T-helper 1 cell treated with Interleukin-12 subunit alpha and Interleukin-12 subunit beta and Interleukin-4 antibody, amounts not matched to agents 30 μg/mL and 1 μg/mL, for 36 hours (primary cell): ENCODE results near the gene XAB2.
"Not testable (repeated sequence)": the region's sequence is repeated elsewhere in the genome, so short reads cannot be mapped to it uniquely, and the experiment has no call there.

ENCODE experiments used
- H3K27ac Mint-ChIP-seq: one replicate; pipeline ENCODE4 v1.8.0; 2021; ENCODE audit warnings: mild to moderate bottlenecking, mixed read lengths
- H3K27me3 Mint-ChIP-seq: one replicate; pipeline ENCODE4 v1.8.0; 2021; ENCODE audit warnings: low read depth, mixed read lengths
- H3K36me3 Mint-ChIP-seq: one replicate; pipeline ENCODE4 v1.8.0; 2021; ENCODE audit warnings: low read depth, mixed read lengths
- H3K4me1 Mint-ChIP-seq: one replicate; pipeline ENCODE4 v1.8.0; 2021; ENCODE audit warnings: low read depth, mixed read lengths
- H3K4me3 Mint-ChIP-seq: one replicate; pipeline ENCODE4 v1.8.0; 2021; ENCODE audit warnings: mild to moderate bottlenecking, moderate library complexity, mixed read lengths
- H3K9me3 Mint-ChIP-seq: one replicate; pipeline ENCODE4 v1.8.0; 2021; ENCODE audit warnings: mixed read lengths

Gene XAB2

GRCh38 chr19:7643629-7644549 lies 14.5 kb upstream of the XAB2 start:
- not testable (repeated sequence) for H3K9me3 Mint-ChIP-seq, H3K27me3 Mint-ChIP-seq, H3K4me3 Mint-ChIP-seq, H3K4me1 Mint-ChIP-seq, H3K27ac Mint-ChIP-seq
- peaks cover 21% of the 10 kb centered on the region for H3K36me3 Mint-ChIP-seq

- H3K27ac Mint-ChIP-seq, result no peak overlapping the region
- no peak overlapping the region for H3K4me3 Mint-ChIP-seq
- H3K9me3 Mint-ChIP-seq, result no peaks in the 10 kb centered on the region
- no peaks in the 10 kb centered on the region for H3K27me3 Mint-ChIP-seq
- peaks cover 21% of the 10 kb centered on the region for H3K36me3 Mint-ChIP-seq
- H3K4me1 Mint-ChIP-seq, result peaks cover 11% of the 10 kb centered on the region
Measured at GRCh38 chr19:7643031-7643415, 13.7 kb upstream of the XAB2 start.

GRCh38 chr19:7642295-7643030 lies 13.1 kb upstream of the XAB2 start:
- Mint-ChIP-seq H3K9me3 (no peaks in the 10 kb centered on the region), H3K36me3 (peaks cover 21% of the 10 kb centered on the region), H3K27me3 (no peaks in the 10 kb centered on the region), H3K4me1 (peaks cover 13% of the 10 kb centered on the region), H3K27ac (no peak overlapping the region), H3K4me3 (no peak overlapping the region)

GRCh38 chr19:7641290-7642276 lies 12.2 kb upstream of the XAB2 start:
- no peaks in the 10 kb centered on the region for H3K27me3 Mint-ChIP-seq
- H3K36me3 Mint-ChIP-seq, result peaks cover 21% of the 10 kb centered on the region
- no peaks in the 10 kb centered on the region for H3K9me3 Mint-ChIP-seq
- peaks cover 13% of the 10 kb centered on the region for H3K4me1 Mint-ChIP-seq
- no peak overlapping the region for H3K27ac Mint-ChIP-seq
- H3K4me3 Mint-ChIP-seq, result no peak overlapping the region

GRCh38 chr19:7640803-7641202 lies 11.5 kb upstream of the XAB2 start:
- peaks cover 19% of the 10 kb centered on the region for H3K36me3 Mint-ChIP-seq
- H3K4me1 Mint-ChIP-seq, result peaks cover 13% of the 10 kb centered on the region
- H3K4me3 Mint-ChIP-seq, result no peak overlapping the region
- H3K9me3 Mint-ChIP-seq, result no peaks in the 10 kb centered on the region
- H3K27ac Mint-ChIP-seq, result no peak overlapping the region
- H3K27me3 Mint-ChIP-seq, result no peaks in the 10 kb centered on the region

- Mint-ChIP-seq H3K4me3 (peak overlapping the region; percentile 61), H3K36me3 (peaks cover 17% of the 10 kb centered on the region), H3K4me1 (peaks cover 15% of the 10 kb centered on the region), H3K27me3 (no peaks in the 10 kb centered on the region), H3K9me3 (no peaks in the 10 kb centered on the region), H3K27ac (no peak overlapping the region)
Measured at GRCh38 chr19:7639863-7640348, 10.6 kb upstream of the XAB2 start.

GRCh38 chr19:7638802-7639465 lies 9.6 kb upstream of the XAB2 start:
- Mint-ChIP-seq H3K27ac (peak overlapping the region; percentile 34), H3K4me3 (peak overlapping the region; percentile 61), H3K27me3 (no peaks in the 10 kb centered on the region), H3K36me3 (peaks cover 13% of the 10 kb centered on the region), H3K9me3 (no peaks in the 10 kb centered on the region), H3K4me1 (peaks cover 17% of the 10 kb centered on the region)

- Mint-ChIP-seq H3K27me3 (no peaks in the 10 kb centered on the region), H3K9me3 (no peaks in the 10 kb centered on the region), H3K36me3 (peaks cover 11% of the 10 kb centered on the region), H3K4me3 (peak overlapping the region; percentile 81), H3K27ac (peak overlapping the region; percentile 86), H3K4me1 (peaks cover 17% of the 10 kb centered on the region)
Measured at GRCh38 chr19:7637374-7638256, 8.3 kb upstream of the XAB2 start.

- Mint-ChIP-seq H3K4me3 (peak within 1 kb of the TSS; percentile 81), H3K9me3 (no peaks in the 10 kb centered on the region), H3K4me1 (peaks cover 17% of the 10 kb centered on the region), H3K27me3 (no peaks in the 10 kb centered on the region), H3K27ac (peak within 1 kb of the TSS; percentile 86), H3K36me3 (peaks cover 11% of the 10 kb centered on the region)
Measured at GRCh38 chr19:7636691-7637373, 7.5 kb upstream of the XAB2 start, which contains the start of gene STXBP2. TSS of gene STXBP2 (plus strand) at chr19:7637110. CDS start at chr19:7637150, 40 bp downstream.

GRCh38 chr19:7636317-7636690 lies 7.0 kb upstream of the XAB2 start:
- H3K27me3 Mint-ChIP-seq, result no peaks in the 10 kb centered on the region
- peak overlapping the region; percentile 86 for H3K27ac Mint-ChIP-seq
- H3K4me3 Mint-ChIP-seq, result peak overlapping the region; percentile 81
- peaks cover 21% of the 10 kb centered on the region for H3K4me1 Mint-ChIP-seq
- H3K9me3 Mint-ChIP-seq, result no peaks in the 10 kb centered on the region
- peaks cover 11% of the 10 kb centered on the region for H3K36me3 Mint-ChIP-seq

- H3K27me3 Mint-ChIP-seq, result no peaks in the 10 kb centered on the region
- H3K27ac Mint-ChIP-seq, result peak overlapping the region; percentile 62
- H3K4me1 Mint-ChIP-seq, result peaks cover 23% of the 10 kb centered on the region
- peak overlapping the region; percentile 81 for H3K4me3 Mint-ChIP-seq
- H3K9me3 Mint-ChIP-seq, result no peaks in the 10 kb centered on the region
- H3K36me3 Mint-ChIP-seq, result peaks cover 11% of the 10 kb centered on the region
Measured at GRCh38 chr19:7635670-7636069, 6.3 kb upstream of the XAB2 start.

- H3K9me3 Mint-ChIP-seq, result no peaks in the 10 kb centered on the region
- no peaks in the 10 kb centered on the region for H3K27me3 Mint-ChIP-seq
- peaks cover 9% of the 10 kb centered on the region for H3K36me3 Mint-ChIP-seq
- no peak within 1 kb of the TSS for H3K27ac Mint-ChIP-seq
- H3K4me3 Mint-ChIP-seq, result no peak within 1 kb of the TSS
- H3K4me1 Mint-ChIP-seq, result peaks cover 29% of the 10 kb centered on the region
Measured at GRCh38 chr19:7633698-7634097, 4.4 kb upstream of the XAB2 start, which contains the start of gene PCP2. TSS of gene PCP2 (minus strand) at chr19:7633719. CDS start at chr19:7633457, 262 bp downstream.
